DMS153 treated with DMSO at 0.1 percent for 48 hours (cell line): Measurements from ENCODE around the gene SPTSSA.
"Not testable (repeated sequence)": the region's sequence is repeated elsewhere in the genome, so short reads cannot be mapped to it uniquely, and the experiment has no call there.

ENCODE experiments used
- DNase-seq: peaks from one replicate; lab custom pipeline; 2025; ENCODE audit not compliant: unreplicated experiment; lab: John Stamatoyannopoulos, UW

SPTSSA gene, protein sequence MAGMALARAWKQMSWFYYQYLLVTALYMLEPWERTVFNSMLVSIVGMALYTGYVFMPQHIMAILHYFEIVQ

DNA sequence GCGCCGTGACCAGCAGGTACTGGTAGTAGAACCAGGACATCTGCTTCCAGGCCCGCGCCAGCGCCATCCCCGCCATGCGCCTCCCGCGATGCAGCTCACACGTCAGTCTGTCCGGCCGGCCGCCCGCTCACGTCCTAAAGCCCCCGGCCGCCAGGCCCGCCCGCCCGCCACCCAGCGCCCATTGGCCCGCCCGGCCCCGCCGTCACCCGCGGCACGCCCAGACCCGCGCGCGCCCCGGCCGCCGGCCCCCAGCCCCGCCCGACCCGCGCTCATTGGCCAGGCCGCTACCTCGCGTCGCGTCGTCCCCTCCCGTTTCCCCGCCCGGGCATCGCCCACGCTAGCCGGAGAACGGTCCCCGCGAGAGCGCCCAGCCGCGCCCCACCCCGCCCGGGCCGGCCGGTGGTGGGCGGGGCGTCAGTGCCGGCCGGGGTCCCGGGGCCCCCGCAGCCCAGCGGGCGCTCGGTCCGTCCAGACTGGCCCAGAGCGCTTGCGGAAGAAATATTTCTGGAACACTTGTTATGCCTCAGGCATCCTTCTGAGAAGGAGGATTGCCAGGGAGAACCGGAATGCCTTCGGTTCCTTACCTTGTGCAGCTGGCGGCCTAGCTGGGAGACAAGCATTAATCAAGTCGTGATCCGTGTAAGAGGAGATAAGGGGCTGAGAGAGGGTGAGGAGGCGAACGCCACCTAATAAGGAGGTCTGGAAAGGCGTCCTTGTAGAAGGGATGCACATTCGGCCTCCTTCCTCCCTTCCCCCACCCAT lies at the start of gene SPTSSA:
Gene SPTSSA, minus strand, starts transcription at position 109 of the 762 bp plus-strand sequence. Its CDS starts 33 bp downstream, at position 76.
- DNase-seq = peak; percentile 48

DNA sequence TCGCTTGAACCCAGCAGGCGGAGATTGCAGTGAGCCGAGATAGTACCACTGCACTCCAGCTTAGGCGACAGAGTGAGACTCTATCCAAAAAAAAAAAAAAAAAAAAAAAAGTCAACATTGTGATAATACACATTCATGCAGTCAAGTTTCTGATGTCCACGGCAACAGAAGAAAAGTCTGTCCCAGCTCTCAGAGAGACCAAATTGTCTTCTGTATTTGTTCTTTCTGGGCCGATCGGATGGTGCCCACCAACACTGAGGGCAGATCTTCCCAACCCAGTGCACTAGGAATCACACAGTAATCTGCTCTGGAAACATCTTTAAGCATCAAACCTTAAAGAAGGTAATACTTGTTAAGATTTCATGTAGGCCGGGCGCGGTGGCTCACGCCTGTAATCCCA lies 45.8 kb upstream of the SPTSSA start:
- DNase-seq = no peak

DNA sequence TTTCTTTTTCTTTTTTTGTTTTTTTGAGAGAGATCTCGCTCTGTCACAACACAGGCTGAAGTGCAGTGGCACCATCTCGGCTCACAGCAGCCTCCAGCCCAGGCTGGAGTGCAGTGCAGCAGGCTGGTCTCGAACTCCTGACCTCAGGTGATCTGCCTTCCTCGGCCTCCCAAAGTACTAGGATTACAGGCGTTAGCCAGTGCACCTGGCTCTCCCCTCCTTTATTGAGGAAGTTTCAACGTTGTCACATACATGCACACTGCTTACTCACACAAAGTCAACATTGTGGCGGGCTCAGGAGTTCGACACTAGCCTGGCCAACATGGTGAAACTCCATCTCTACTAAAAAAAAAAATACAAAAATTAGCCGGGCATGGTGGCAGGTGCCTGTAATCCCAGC lies 45.4 kb upstream of the SPTSSA start:
- DNase-seq = no peak

DNA sequence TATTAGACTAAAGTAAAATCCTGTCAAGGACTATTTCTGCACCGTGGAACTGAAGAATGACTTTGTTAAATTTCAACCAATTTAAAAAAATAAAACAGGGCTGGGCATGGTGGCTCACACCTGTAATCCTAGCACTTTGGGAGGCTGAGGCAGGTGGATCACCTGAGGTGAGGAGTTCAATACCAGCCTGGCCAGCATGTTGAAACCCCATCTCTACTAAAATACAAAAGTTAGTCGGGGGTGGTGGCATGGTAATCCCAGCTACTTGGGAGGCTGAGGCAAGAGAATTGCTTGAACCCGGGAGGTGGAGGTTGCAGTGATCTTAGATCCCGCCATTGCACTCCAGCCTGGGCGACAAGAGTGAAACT lies 43.1 kb upstream of the SPTSSA start:
- DNase-seq = not testable (repeated sequence)

DNA sequence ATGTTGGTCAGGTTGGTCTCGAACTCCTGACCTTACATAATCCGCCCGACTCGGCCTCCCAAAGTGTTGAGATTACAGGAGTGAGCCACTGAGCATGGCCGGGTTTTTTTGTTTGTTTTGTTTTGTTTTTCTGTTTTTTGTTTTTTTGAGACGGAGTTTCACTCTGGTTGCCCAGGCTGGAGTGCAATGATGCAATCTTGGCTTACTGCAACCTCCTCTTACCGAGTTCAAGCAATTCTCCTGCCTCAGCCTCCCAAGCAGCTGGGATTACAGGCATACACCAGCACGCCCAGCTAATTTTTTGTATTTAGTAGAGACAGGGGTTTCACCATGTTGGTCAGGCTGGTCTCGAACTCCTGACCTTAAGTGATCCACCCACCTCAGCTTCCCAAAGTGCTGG lies 42.0 kb upstream of the SPTSSA start:
- DNase-seq = not testable (repeated sequence)

DNA sequence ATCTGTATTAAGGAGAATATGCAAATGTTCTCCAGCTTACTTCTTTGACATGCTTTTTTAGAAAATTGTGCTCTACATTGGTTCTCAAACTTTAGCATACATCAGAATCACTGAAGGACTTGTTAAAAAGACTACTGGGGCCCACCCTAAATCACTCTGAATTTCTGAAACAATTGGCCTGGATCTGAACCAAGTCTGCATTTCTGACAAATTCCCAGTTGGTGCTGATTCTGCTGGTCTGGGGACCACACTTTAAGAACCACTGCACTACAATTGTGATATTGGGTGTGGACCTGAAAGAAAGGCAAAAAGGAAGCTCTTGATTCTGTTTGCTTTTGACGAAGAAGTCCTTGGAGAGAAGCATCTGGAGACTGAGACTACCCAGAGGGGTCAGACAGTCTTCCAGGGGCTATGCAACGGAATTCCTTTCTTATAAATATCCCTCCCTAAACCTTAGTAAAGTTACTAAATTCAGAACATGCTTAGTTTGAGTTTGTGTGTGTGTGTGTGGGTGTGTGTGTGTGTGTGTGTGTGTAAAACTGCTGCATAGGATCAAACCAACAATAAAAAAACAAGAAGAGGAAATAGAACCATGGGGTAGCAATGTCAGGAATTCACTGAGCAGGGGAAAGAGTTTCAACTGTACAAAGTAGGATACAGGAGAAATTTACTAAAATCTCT lies 40.6 kb upstream of the SPTSSA start:
- no peak for DNase-seq

DNA sequence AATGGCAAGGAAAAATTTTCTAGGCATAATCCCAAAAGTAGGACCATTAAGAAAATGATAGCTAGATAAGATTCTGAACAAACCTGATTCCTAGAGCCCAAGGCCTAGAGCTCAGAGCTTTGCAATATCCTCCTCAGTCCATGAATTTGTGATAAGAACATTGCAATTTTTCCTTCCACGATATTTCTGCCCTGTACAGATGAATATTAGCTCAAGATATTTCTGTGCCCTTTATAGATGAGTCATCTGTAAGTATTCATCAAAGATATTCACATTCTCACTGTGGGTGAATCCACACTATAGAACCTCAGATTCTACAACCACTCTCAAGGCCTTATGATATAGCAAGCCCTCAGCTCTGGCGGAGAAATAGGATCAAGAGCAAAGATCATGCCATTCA lies 40.0 kb upstream of the SPTSSA start:
- DNase-seq = no peak

DNA sequence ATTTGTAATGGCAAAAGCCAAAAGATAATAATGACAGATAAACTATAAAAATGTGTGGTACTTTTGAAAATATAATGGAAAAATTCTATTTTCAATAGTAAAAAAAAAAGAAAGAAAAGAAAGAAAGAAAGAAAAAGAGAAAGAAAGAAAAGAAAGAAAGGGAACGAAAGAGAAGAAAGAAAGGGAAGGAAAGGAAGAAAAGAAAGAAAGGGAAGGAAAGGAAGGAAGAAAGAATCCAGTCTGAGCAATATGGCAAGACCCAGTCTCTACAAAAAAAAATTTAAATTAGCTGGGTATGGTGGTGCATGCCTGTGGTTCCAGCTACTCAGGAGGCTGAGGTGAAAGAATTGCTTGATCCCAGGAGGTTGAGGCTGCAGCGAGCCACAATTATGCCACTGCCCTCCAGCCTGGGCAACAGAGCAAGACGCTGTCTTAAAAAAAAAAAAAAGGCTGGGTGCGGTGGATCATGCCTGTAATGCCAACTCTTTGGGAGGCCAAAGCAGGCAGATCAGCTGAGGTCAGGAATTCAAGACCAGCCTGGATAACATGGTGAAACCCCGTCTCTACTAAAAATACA lies 39.1 kb upstream of the SPTSSA start:
- DNase-seq = no peak

DNA sequence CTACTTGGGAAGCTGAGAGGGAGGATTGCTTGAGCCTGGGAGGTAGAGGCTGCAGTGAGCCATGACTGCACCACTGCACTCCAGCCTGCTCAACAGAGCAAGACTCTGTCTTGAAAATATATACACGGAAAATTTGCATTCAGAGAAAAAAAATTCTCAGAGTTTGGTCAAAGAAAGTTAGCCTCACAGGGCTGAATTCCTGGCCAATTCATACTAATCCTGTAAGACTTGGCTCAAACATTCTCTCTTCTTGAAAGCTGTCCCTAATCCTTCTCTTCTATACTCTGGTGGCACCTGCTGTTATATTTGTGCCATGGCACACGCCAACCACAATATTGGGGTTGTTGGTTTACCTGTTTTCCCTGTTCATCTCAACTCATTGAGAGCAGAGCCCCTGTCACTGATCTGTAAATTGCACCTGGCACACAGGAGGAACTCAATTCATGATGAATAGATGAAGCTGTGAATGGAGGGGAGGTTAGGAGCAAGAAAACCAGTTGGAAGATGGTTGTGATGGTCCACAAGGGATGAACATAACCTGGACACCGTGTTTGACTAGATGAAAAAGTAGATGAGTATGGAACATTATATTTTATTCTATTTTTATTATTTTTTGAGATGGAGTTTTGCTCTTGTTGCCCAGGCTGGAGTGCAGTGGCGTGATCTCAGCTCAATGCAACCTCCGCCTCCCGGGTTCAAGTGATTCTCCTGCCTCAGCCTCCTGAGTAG lies 36.8 kb upstream of the SPTSSA start:
- DNase-seq = peak; percentile 42

DNA sequence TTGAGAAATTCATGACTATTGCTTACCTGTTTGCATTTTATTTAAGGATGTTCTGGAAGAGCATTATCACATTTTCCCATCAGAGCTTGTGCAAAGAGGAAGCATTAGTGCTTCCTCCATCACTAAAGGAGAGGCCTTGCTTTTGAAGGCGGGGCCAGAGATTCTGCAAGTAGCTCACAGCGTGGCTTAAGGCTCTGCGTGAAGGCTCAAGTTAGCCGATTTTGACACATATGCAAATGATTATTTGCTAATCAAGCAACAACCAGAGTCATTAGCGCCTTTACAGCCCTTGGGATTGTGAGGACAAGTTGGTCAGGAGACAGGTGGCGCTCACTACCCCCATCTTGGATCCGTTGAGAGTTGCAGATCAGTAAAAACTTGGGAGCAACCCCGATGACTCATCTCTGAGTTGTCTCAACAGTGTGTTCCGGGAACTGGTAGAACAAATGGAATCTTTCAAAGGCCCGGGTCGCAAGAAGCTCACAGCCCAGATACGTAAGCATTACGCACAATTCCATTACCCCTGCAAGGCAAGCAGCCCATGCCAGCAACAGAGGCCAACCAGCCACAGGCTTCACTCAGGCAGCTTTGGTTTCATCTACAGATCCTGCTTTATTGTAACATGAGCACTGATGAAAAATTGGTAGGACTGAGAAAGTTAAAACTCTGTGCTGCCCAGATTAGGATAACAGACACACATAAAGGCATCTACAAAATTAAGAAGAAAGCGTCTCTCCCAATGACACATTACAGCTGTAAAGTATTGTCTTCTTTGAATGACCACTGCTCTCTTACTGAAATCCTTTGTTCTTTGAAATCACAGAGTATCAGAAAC lies 34.9 kb upstream of the SPTSSA start:
- DNase-seq = no peak

DNA sequence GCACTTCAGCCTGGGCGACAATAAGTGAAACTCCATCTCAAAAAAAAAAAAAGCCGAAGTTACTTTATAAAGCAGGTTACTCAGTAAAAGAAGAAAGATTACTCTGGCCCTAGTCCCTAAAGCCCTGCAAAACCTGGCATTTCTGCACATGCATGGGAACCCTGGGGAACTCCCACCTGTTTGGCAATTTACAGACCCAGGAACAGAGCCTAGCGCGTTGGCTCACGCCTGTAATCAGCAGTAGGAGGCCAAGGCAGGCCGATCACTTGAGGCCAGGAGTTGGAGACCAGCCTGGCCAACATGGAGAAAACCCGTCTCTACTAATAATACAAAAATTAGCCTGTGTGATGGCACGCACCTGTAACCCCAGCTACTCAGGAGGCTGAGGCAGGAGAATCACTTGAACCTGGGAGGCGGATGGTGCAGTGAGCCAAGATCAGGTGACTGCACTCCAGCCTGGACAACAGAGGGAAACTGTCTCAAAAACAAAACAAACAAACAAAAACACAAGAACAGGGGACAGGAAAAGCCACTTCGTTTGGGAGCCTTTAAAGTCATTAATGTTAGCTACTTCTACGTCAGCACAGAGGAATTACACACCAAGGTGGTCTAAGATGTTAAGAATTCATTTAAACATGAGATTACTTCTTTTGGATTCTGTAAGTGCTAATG lies 34.1 kb upstream of the SPTSSA start:
- DNase-seq = no peak

DNA sequence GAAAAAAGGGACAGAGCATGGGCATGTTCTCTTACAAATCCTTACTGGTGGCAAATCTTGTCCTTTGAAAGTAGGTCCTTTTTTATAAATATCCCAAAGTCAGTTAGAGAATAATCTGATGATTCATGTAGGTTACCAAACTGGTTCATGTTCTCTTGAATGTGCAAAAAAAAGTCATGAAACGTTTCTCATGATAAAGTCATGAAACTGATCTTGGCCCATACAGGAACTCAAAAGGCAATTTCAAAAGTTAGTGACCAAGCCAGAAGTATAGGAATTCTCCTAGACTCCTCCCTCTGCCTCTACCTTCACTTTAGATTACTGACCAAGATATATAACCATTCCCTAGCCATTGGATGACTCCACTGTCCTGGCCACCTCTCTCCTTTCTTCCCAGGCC lies 27.3 kb upstream of the SPTSSA start:
- no peak for DNase-seq

DNA sequence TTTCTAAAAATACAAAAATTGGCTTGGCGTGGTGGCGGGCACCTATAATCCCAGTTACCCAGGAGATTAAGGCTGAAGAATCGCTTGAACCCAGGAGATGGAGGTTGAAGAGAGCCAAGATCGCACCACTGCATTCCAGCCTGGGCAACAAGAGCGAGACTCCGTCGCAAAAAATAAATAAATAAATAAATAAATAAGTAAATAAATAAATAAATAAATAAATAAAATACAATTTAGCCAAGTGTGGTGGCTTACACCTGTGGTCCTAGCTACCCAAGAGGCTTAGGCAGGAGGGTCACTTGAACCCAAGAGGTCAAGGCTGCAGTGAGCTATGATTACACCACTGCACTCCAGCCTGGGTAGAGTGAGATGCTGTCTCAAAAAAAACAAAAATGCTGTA lies 26.5 kb upstream of the SPTSSA start:
- DNase-seq = no peak

DNA sequence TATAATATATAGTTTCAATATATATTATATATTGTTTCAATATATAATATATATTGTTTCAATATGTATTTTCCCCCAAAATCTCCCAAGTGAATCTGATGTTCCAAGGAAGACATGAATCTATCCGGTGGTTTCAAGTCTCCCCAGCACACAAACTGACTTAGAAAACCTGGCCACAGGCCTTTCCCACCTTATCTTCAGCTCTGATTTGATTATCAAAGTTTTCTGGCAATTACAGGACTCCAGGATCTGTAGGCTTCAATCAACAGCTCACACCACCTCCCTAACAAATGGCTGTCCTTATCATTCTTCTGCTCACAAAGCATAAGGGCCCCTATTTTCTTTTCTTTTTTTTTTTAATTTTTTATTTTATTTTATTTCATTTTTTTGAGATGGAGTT lies 22.7 kb upstream of the SPTSSA start:
- DNase-seq = no peak

DNA sequence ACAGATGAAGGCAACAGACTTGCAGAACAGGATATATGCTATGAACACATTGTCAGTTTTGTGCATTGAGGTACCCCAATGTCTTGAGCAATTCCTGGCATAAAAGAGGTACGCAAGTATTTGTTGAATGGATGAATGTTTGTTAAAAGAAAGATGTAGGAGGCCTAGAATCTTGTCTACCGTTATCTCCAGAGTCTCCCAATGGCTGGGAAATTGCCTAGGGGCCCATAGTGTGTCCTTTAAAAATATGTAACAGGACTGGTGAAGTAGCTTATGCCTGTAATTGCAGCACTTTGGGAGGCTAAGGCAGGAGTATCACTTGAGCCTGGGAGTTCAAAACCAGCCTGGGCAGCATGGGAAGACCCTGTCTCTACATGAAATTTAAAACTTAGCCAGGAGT lies 20.4 kb upstream of the SPTSSA start:
- DNase-seq = no peak

DNA sequence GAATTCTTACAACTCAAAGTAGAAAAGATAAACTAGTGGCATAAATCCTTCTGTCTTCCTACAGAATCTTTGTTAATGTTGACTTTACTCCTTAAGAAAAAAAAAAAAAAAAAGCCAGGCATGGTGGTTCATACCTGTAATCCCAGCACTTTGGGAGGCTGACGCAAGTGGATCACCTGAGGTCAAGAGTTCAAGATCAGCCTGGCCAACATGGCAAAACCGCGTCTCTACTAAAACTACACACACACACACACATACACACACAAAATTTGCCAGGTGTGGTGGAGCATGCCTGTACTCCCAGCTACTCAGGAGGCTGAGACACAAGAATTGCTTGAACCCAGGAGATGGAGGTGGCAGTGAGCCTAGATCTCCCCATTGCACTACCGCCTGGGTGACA lies 17.7 kb upstream of the SPTSSA start:
- no peak for DNase-seq

DNA sequence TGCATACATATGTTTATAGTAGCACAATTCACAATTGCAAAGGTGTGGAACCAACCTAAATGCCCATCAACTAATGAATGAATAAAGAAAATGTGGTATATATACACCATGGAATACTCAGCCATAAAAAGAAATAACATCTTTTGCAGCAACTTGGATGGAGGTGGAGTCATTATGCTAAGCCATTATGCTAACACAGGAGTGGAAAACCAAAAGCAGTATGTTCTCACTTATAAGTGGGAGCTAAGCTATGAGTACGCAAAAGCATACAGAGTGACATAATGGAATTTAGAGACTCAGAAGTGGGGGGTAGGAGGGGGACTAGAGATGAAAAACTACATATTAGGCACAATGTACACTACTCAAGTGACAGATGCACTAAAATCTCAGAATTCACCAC lies 16.2 kb upstream of the SPTSSA start:
- DNase-seq = no peak

DNA sequence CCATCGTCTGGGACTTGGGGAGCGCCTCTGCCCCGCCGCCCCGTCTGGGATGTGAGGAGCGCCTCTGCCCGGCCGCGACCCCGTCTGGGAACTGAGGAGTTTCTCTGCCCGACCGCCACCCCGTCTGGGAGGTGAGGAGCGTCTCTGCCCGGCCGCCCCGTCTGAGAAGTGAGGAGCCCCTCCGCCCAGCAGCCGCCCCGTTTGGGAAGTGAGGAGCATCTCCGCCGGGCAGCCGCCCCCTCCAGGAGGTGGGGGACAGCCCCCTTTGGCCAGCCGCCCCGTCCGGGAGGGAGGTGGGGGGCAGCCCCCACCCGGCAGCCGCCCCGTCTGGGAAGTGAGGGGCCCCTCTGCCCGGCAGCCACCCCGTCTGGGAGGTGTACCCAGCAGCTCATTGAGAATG lies 14.0 kb upstream of the SPTSSA start:
- DNase-seq = not testable (repeated sequence)

DNA sequence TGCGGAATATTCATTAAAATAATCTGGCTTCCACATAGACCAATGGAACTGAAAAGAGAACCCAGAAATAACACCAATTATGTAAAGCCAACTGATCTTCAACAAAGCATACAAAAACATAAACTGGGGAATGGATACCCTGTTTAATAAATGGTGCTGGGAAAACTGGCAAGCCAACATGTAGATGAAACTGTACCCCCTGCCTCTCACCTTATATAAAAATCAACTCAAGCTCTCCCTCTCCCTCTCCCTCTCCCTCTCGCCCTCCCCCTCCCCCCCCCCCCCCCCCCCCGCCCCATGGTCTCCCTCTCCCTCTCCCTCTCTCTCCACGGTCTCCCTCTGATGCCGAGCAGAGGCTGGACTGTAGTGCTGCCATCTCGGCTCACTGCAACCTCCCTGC lies 13.1 kb upstream of the SPTSSA start:
- no peak for DNase-seq

DNA sequence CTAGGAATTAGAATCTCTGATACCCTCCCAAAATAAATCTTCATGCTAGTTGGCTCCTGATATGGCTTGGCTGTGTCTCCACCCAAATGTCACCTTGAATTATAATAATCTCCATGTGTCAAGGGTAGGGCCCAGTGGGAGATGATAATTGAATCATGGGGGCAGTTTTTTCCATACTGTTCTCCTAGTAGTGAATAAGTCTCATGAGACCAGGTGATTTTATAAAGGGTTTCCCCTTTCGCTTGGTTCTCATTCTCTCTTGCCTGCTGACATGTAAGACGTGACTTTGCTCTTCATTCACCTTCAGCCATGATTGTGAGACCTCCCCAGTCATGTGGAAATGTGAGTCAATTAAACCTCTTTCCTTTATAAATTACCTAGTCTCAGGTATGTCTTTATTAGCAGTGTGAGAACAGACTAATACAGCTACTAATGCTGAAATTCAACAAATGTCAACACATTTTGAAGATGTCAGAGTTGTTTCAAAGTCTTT lies 12.2 kb upstream of the SPTSSA start:
- DNase-seq = no peak
